Testis (tissue), 3 donors: ENCODE results near the gene DLK2. TPM values are rescaled to one million over a fixed set of nuclear protein-coding genes. Genes with fewer than 3 reads are reported as not detected.
A peak's percentile ranks its signal among the peaks of the same experiment; 100 is the strongest.
"Not testable (repeated sequence)": the region's sequence is repeated elsewhere in the genome, so short reads cannot be mapped to it uniquely, and the experiment has no call there.

Source experiments
- DNase-seq: peaks from one replicate; pipeline ENCODE4 v3.0.0-alpha.2; 2019
- H3K27ac ChIP-seq, 2 donors: fragments of 200-600 bp; sonication (generic); one replicate each; pipeline ENCODE4 v1.5.1; 2019
- H3K27me3 ChIP-seq: fragments of 200-600 bp; sonication (generic); one replicate; pipeline ENCODE4 v1.5.1; 2019
- H3K36me3 ChIP-seq: fragments of 200-600 bp; sonication (generic); one replicate; pipeline ENCODE4 v1.5.1; 2017; ENCODE audit warnings: low read depth; ENCODE audit errors: missing control alignments
- H3K4me1 ChIP-seq: fragments of 200-600 bp; sonication (generic); one replicate; pipeline ENCODE4 v1.5.1; 2019
- H3K4me3 ChIP-seq, 2 donors: fragments of 200-600 bp; sonication (generic); one replicate each; pipeline ENCODE4 v1.5.1; 2017 to 2019
- H3K9me3 ChIP-seq: fragments of 200-600 bp; sonication (generic); one replicate; pipeline ENCODE4 v1.5.1; 2017
- POLR2A ChIP-seq: fragments of 450-650 bp; IDR thresholded peaks from one replicate; pipeline ENCODE4 v1.6.1; 2017; ENCODE audit warnings: antibody characterized with exemption, mild to moderate bottlenecking, moderate library complexity
- WGBS, 2 donors: methylation state at CpG; one replicate each; pipeline ENCODE4 v1.1.5; 2018; 5-methylcytosine and 5-hydroxymethylcytosine counted together
- intact Hi-C: fragments of 100-400 bp; cut with DNase I; formaldehyde crosslinking; loops from one replicate; pipeline ENCODE4 v1.15.1; 2023; ENCODE audit warnings: low total_unique reads
- polyA plus RNA-seq: library from polyadenylated mRNA; stranded (reverse); fragments of 350-450 nt; fragmentation: Illumina TruSeq; extraction: RNeasy Lipid Tissue Mini Kit (QIAGEN cat#74804); gene quantifications from one replicate; pipeline ENCODE4 v1.2.3, GENCODE V29; 2014; ENCODE audit warnings: low read depth, low replicate concordance; ENCODE audit not compliant: insufficient read depth
- total RNA-seq, 2 donors: library from RNA; depleted of rRNA; stranded (reverse); fragments of >200 nt; gene quantifications; one replicate each; pipeline ENCODE4 v1.2.3, GENCODE V29; 2016
- TF ChIP-seq, protein P1 (sequence below), 3 experiments: fragments of 450-650 bp in 2 of 3; fragments of 200-600 bp in 1 of 3; sonication (generic) in 1 of 3; IDR thresholded peaks; one replicate each; pipeline ENCODE4 v1.5.1; 2016 to 2019; ENCODE audit warnings: antibody characterized with exemption in 3 of 3, mild to moderate bottlenecking in 2 of 3, moderate library complexity in 1 of 3

The DLK2 gene
- total and polyA plus RNA-seq, 3 donors from 2014 or later = 1.3 to 1.9 (median 1.7) TPM

DNA sequence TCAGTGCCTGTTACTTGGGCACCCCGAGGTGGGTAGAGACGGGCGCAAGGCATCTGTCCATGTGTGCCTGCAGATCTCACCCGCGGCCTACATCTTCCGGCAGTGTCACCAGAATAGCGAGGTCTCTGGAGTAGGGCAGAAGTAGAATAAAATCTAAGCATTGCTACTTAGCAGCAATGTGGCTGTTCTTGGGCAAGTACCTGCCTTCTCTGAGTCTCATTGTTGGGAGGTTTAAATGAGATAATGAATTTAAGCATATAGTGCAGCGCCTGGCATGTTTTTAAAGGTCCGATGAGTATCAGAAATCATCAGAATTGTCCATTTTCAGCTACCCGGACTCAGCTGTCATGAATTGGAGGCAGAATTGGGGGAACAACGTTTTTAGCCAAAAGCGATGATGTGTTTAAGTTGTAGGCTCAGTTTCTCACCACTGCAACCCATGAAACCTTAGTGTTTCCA lies 27.2 kb downstream of the DLK2 start:
- H3K9me3 ChIP-seq = no peaks in the 10 kb centered on the region
- WGBS, 2 donors = 12 to 16% methylated on average over 8 to 12 of the region's 12 CpGs
- peak overlapping the region; percentile 66 to 83 for H3K4me3 ChIP-seq
- no peak for DNase-seq
- no peaks in the 10 kb centered on the region for H3K36me3 ChIP-seq
- peak overlapping the region; percentile 68 to 86 for H3K27ac ChIP-seq
- H3K27me3 ChIP-seq = no peaks in the 10 kb centered on the region
- intact Hi-C loops = no loop called here
- H3K4me1 ChIP-seq = peaks cover 6% of the 10 kb centered on the region
- TF ChIP-seq, protein P1, sequence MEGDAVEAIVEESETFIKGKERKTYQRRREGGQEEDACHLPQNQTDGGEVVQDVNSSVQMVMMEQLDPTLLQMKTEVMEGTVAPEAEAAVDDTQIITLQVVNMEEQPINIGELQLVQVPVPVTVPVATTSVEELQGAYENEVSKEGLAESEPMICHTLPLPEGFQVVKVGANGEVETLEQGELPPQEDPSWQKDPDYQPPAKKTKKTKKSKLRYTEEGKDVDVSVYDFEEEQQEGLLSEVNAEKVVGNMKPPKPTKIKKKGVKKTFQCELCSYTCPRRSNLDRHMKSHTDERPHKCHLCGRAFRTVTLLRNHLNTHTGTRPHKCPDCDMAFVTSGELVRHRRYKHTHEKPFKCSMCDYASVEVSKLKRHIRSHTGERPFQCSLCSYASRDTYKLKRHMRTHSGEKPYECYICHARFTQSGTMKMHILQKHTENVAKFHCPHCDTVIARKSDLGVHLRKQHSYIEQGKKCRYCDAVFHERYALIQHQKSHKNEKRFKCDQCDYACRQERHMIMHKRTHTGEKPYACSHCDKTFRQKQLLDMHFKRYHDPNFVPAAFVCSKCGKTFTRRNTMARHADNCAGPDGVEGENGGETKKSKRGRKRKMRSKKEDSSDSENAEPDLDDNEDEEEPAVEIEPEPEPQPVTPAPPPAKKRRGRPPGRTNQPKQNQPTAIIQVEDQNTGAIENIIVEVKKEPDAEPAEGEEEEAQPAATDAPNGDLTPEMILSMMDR (IDR thresholded peaks at IDR 0.05) = no peak
- no peak for TF ChIP-seq POLR2A

DNA sequence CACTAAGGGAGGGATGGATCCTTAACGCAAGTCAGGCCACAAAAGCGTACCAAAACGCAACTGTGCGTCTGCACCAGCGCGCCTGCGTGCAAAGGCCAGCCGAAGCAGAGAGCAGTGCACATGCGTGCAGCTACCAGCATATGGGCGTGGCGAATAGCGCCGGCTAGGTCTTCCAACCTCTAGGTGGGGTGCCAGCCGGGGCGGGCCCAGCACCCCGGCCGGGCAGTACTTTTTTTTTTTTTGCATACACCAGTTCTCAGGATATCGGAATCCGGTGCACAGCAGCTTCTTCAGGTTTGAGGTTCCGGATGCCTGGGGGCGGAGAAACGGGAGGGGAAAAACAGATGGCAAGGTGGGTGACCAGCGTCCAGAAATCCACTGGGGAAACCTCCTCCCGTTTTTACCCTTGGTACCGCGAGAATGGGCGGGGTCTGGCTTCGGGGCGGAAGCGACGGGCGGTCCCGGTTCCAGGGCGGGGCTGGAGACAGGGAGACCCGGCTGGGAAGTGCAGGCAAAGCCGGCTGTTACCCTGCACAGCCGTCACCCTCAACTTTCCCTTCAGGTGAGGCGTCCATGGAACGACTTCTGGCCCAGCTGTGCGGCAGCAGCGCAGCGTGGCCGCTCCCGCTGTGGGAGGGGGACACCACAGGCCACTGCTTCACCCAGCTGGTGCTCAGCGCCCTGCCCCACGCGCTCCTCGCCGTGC lies 27.8 kb downstream of the DLK2 start, which contains the start of gene ABCC10:
ABCC10 (plus strand) TSS at position 136 of the 706 bp plus-strand sequence; CDS start at position 574, 438 bp downstream.
- Histone ChIP-seq H3K4me3 (peak within 1 kb of the TSS; percentile 66 to 83), H3K4me1 (peaks cover 6% of the 10 kb centered on the region), H3K9me3 (no peaks in the 10 kb centered on the region), H3K36me3 (no peaks in the 10 kb centered on the region), H3K27me3 (no peaks in the 10 kb centered on the region), H3K27ac (peak within 1 kb of the TSS; percentile 68 to 86)
- intact Hi-C loops = no loop called here
- TF ChIP-seq, protein P1 (IDR thresholded peaks at IDR 0.05) = peak in 1 of 3 experiments; percentile 32
- TF ChIP-seq POLR2A = no peak
- DNase-seq = peak; percentile 95
- WGBS, 2 donors = 0 to 1% methylated on average over 40 to 48 of the region's 49 CpGs

DNA sequence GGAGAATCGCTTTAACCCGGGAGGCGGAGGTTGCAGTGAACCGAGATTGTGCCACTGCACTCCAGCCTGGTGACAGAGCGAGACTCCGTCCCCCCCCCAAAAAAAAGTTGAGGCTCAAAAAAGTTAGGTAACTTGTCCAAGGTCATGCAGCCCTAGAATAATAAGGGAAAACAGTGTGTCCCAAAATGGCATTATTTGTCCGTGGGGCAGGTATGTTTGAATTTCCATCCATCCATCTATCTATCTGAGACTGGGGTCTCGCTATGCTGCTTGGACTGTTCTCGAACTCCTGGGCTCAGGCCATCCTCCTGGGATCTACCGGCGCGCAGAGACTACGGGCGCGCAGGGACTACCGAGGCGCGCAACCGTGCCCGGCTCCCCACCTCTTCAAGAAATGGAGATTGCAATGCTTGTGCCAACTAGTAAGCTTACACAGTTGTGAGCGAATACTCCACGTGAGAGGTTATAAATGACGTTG lies 28.4 kb downstream of the DLK2 start:
- Histone ChIP-seq H3K36me3 (no peaks in the 10 kb centered on the region), H3K27ac (peak overlapping the region; percentile 68 to 86), H3K9me3 (no peaks in the 10 kb centered on the region), H3K27me3 (no peaks in the 10 kb centered on the region), H3K4me1 (peaks cover 6% of the 10 kb centered on the region), H3K4me3 (peak overlapping the region; percentile 66 to 83)
- no peak for DNase-seq
- intact Hi-C loops = no loop called here
- TF ChIP-seq POLR2A = no peak
- TF ChIP-seq, protein P1 (IDR thresholded peaks at IDR 0.05) = peak in 1 of 3 experiments; percentile 0
- 25% methylated on average over 23 of the region's 23 CpGs for WGBS, 2 donors

DNA sequence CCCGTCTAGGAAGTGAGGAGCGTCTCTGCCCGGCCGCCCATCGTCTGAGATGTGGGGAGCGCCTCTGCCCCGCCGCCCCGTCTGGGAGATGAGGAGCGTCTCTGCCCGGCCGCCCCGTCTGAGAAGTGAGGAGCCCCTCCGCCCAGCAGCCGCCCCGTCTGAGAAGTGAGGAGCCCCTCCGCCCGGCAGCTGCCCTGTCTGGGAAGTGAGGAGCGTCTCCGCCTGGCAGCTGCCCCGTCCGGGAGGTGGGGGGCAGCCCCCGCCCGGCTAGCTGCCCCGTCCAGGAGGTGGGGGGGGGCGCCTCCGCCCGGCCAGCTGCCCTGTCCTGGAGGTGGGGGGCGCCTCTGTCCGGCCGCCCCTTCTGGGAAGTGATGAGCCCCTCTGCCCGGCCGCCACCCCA lies 30.3 kb downstream of the DLK2 start:
- intact Hi-C loops, H3K36me3 ChIP-seq, DNase-seq, H3K4me3 ChIP-seq, H3K4me1 ChIP-seq, H3K27ac ChIP-seq, H3K27me3 ChIP-seq, H3K9me3 ChIP-seq: not testable (repeated sequence)
- WGBS, 2 donors = 56 to 88% methylated on average over 5 to 16 of the region's 33 CpGs

DNA sequence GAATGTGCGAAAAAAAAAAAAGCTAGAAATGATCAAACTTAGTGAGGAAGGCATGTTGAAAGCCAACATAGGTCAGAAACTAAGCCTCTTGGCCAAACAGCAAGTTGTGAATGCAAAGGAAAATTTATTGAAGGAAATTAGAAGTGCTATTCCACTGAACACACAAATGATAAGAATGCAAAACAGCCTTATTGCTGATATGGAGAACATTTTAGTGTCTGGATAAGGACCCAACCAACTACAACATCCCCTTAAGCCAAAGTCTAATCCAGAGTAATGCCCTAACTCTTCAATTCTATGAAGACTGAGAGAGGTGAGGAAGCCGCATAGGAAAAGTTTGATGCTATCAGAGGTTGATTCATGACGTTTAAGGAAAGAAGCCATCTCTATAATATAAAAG lies 33.5 kb downstream of the DLK2 start:
- no peaks in the 10 kb centered on the region for H3K4me1 ChIP-seq
- DNase-seq = no peak
- intact Hi-C loops = no loop called here
- no peak overlapping the region for H3K4me3 ChIP-seq
- H3K27me3 ChIP-seq = no peaks in the 10 kb centered on the region
- H3K9me3 ChIP-seq = no peaks in the 10 kb centered on the region
- TF ChIP-seq, protein P1 (IDR thresholded peaks at IDR 0.05) = no peak
- TF ChIP-seq POLR2A = no peak
- 76 to 81% methylated on average over 3 of the region's 3 CpGs for WGBS, 2 donors
- no peaks in the 10 kb centered on the region for H3K36me3 ChIP-seq
- H3K27ac ChIP-seq = no peak overlapping the region
